Measurements from ENCODE around the gene PLA2R1.
"Not testable (repeated sequence)": the region's sequence is repeated elsewhere in the genome, so short reads cannot be mapped to it uniquely, and the experiment has no call there.

The PLA2R1 gene

GRCh38 chr2:159982842-159983785, 79.3 kb downstream of the PLA2R1 start:
- Histone ChIP-seq H3K4me3 (ENCODE audit: extremely low read depth, insufficient read depth, low read length, poor library complexity, severe bottlenecking) (no peak overlapping the region), H3K27ac (ENCODE audit: low read depth, low read length, severe bottlenecking) (no peak overlapping the region), H3K4me1 (ENCODE audit: control insufficient read depth, insufficient read depth, low read length, poor library complexity, severe bottlenecking) (peaks cover 19% of the 10 kb centered on the region), H3K36me3 (ENCODE audit: control insufficient read depth, insufficient read depth, low read length) (no peaks in the 10 kb centered on the region), H3K9me3 (ENCODE audit: control insufficient read depth, low read length) (peaks cover 3% of the 10 kb centered on the region)
- 79 to 80% methylated on average over 2 to 4 of the region's 7 CpGs for WGBS, 2 experiments (ENCODE audit: insufficient coverage in 2 of 2)

- Histone ChIP-seq H3K4me1 (ENCODE audit: control insufficient read depth, insufficient read depth, low read length, poor library complexity, severe bottlenecking) (peaks cover 19% of the 10 kb centered on the region), H3K27ac (ENCODE audit: low read depth, low read length, severe bottlenecking) (no peak overlapping the region), H3K36me3 (ENCODE audit: control insufficient read depth, insufficient read depth, low read length) (no peaks in the 10 kb centered on the region), H3K4me3 (ENCODE audit: extremely low read depth, insufficient read depth, low read length, poor library complexity, severe bottlenecking) (no peak overlapping the region), H3K9me3 (ENCODE audit: control insufficient read depth, low read length) (peaks cover 3% of the 10 kb centered on the region)
- WGBS, 2 experiments (ENCODE audit: insufficient coverage in 2 of 2), result 42 to 75% methylated on average over 2 of the region's 3 CpGs
Measured at GRCh38 chr2:159982270-159982669, 80.1 kb downstream of the PLA2R1 start.

- Histone ChIP-seq H3K9me3 (ENCODE audit: control insufficient read depth, low read length) (no peaks in the 10 kb centered on the region), H3K4me3 (ENCODE audit: extremely low read depth, insufficient read depth, low read length, poor library complexity, severe bottlenecking) (no peak overlapping the region), H3K36me3 (ENCODE audit: control insufficient read depth, insufficient read depth, low read length) (no peaks in the 10 kb centered on the region), H3K4me1 (ENCODE audit: control insufficient read depth, insufficient read depth, low read length, poor library complexity, severe bottlenecking) (no peaks in the 10 kb centered on the region), H3K27ac (ENCODE audit: low read depth, low read length, severe bottlenecking) (no peak overlapping the region)
- 100% methylated on average over 2 of the region's 5 CpGs; no CpG with 5 or more reads in 1 of the 2 experiments for WGBS, 2 experiments (ENCODE audit: insufficient coverage in 2 of 2)
Measured at GRCh38 chr2:159976527-159977160, 85.8 kb downstream of the PLA2R1 start.

- Histone ChIP-seq H3K4me3 (ENCODE audit: extremely low read depth, insufficient read depth, low read length, poor library complexity, severe bottlenecking) (no peak overlapping the region), H3K27ac (ENCODE audit: low read depth, low read length, severe bottlenecking) (no peak overlapping the region), H3K9me3 (ENCODE audit: control insufficient read depth, low read length) (no peaks in the 10 kb centered on the region), H3K4me1 (ENCODE audit: control insufficient read depth, insufficient read depth, low read length, poor library complexity, severe bottlenecking) (no peaks in the 10 kb centered on the region), H3K36me3 (ENCODE audit: control insufficient read depth, insufficient read depth, low read length) (no peaks in the 10 kb centered on the region)
- no CpG with 5 or more reads among the region's 1 CpG for WGBS, 2 experiments (ENCODE audit: insufficient coverage in 2 of 2)
Measured at GRCh38 chr2:159973325-159973724, 89.1 kb downstream of the PLA2R1 start.

DNA sequence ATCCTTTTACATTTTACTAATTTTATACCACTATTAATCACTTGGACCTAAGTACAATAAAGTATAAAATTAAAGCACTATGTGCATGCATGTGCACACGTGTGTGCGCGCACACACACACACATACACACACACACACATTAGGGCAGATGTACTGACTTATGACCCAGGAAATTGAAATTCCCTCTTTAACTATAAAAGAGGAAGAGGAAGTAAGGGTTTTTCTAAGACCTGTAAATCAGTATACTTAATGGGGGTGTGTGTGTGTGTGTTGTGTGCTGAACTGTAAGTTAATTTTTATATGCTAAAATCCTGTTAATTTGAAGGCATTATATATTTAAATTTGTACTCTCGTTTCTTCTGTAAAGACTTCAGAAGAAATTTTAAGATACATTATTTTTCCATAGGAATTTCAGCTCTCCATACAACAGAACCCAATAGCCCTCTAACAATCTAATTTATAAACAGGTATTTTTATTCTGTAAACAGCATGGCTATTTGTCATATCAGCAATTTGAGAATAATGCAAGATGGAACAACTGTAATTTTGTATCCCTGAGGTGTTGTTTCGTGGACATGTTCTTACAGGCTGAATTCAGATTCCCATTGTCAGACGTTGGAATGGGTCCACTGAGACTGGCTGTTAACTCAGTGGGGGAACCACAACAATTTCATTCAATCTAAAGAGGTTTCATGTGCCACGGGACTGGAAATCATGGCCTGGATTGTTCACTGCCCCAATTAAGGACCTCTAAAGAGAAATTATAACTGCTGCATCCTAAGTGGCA, 90.9 kb downstream of the PLA2R1 start:
- Histone ChIP-seq H3K9me3 (ENCODE audit: control insufficient read depth, low read length) (no peaks in the 10 kb centered on the region), H3K27ac (ENCODE audit: low read depth, low read length, severe bottlenecking) (no peak overlapping the region), H3K36me3 (ENCODE audit: control insufficient read depth, insufficient read depth, low read length) (no peaks in the 10 kb centered on the region), H3K4me3 (ENCODE audit: extremely low read depth, insufficient read depth, low read length, poor library complexity, severe bottlenecking) (no peak overlapping the region), H3K4me1 (ENCODE audit: control insufficient read depth, insufficient read depth, low read length, poor library complexity, severe bottlenecking) (no peaks in the 10 kb centered on the region)
- 69 to 83% methylated on average over 3 of the region's 7 CpGs for WGBS, 2 experiments (ENCODE audit: insufficient coverage in 2 of 2)

DNA sequence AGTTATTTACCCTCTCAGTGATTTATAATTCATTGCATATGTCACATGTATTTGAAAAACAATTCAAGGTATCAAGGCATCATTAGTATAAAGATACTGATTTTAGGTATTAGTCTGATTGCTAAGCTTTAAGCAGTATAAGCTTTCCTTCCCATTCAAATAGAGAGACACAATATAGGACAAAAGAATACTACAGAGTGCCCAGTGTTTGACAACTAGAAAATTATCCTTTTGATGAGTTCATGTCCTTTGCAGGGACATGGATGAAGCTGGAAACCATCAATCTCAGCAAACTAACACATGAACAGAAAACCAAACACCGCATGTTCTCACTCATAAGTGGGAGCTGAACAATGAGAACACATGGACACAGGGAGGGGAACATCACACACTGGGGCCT, 91.9 kb downstream of the PLA2R1 start:
- not testable (repeated sequence) for H3K9me3 ChIP-seq (ENCODE audit: control insufficient read depth, low read length); H3K27ac ChIP-seq (ENCODE audit: low read depth, low read length, severe bottlenecking); H3K4me1 ChIP-seq (ENCODE audit: control insufficient read depth, insufficient read depth, low read length, poor library complexity, severe bottlenecking); H3K36me3 ChIP-seq (ENCODE audit: control insufficient read depth, insufficient read depth, low read length); H3K4me3 ChIP-seq (ENCODE audit: extremely low read depth, insufficient read depth, low read length, poor library complexity, severe bottlenecking)
- WGBS, 2 experiments (ENCODE audit: insufficient coverage in 2 of 2), result no CpG with 5 or more reads among the region's 1 CpG

- Histone ChIP-seq H3K4me3 (ENCODE audit: extremely low read depth, insufficient read depth, low read length, poor library complexity, severe bottlenecking) (no peak overlapping the region), H3K4me1 (ENCODE audit: control insufficient read depth, insufficient read depth, low read length, poor library complexity, severe bottlenecking) (no peaks in the 10 kb centered on the region), H3K9me3 (ENCODE audit: control insufficient read depth, low read length) (no peaks in the 10 kb centered on the region), H3K36me3 (ENCODE audit: control insufficient read depth, insufficient read depth, low read length) (no peaks in the 10 kb centered on the region), H3K27ac (ENCODE audit: low read depth, low read length, severe bottlenecking) (no peak overlapping the region)
- 11% methylated on average over 2 of the region's 2 CpGs; no CpG with 5 or more reads in 1 of the 2 experiments for WGBS, 2 experiments (ENCODE audit: insufficient coverage in 2 of 2)
Measured at GRCh38 chr2:159968279-159968900, 94.0 kb downstream of the PLA2R1 start.

GRCh38 chr2:159963700-159964099, 98.7 kb downstream of the PLA2R1 start:
- Histone ChIP-seq H3K9me3 (ENCODE audit: control insufficient read depth, low read length) (no peaks in the 10 kb centered on the region), H3K27ac (ENCODE audit: low read depth, low read length, severe bottlenecking) (no peak overlapping the region), H3K36me3 (ENCODE audit: control insufficient read depth, insufficient read depth, low read length) (no peaks in the 10 kb centered on the region), H3K4me1 (ENCODE audit: control insufficient read depth, insufficient read depth, low read length, poor library complexity, severe bottlenecking) (peaks cover 9% of the 10 kb centered on the region), H3K4me3 (ENCODE audit: extremely low read depth, insufficient read depth, low read length, poor library complexity, severe bottlenecking) (no peak overlapping the region)
- WGBS, 2 experiments (ENCODE audit: insufficient coverage in 2 of 2), result 80 to 90% methylated on average over 2 to 3 of the region's 7 CpGs

DNA sequence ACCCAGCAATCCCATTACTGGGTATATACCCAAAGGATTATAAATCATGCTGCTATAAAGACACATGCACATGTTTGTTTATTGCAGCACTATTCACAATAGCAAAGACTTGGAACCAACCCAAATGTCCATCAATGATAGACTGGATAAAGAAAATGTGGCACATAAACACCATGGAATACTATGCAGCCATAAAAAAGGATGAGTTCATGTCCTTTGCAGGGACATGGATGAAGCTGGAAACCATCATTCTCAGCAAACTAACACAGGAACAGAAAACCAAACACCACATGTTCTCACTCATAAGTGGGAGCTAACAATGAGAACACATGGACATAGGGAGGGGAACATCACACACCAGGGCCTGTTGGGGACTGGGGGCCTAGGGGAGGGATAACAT, 99.9 kb downstream of the PLA2R1 start:
- H3K4me1 ChIP-seq (ENCODE audit: control insufficient read depth, insufficient read depth, low read length, poor library complexity, severe bottlenecking); H3K4me3 ChIP-seq (ENCODE audit: extremely low read depth, insufficient read depth, low read length, poor library complexity, severe bottlenecking): not testable (repeated sequence)

GRCh38 chr2:159961451-159961850, 101.0 kb downstream of the PLA2R1 start:
- Histone ChIP-seq H3K36me3 (ENCODE audit: control insufficient read depth, insufficient read depth, low read length) (no peaks in the 10 kb centered on the region), H3K9me3 (ENCODE audit: control insufficient read depth, low read length) (no peaks in the 10 kb centered on the region), H3K27ac (ENCODE audit: low read depth, low read length, severe bottlenecking) (no peak overlapping the region), H3K4me1 (ENCODE audit: control insufficient read depth, insufficient read depth, low read length, poor library complexity, severe bottlenecking) (peaks cover 9% of the 10 kb centered on the region), H3K4me3 (ENCODE audit: extremely low read depth, insufficient read depth, low read length, poor library complexity, severe bottlenecking) (no peak overlapping the region)
- 0 to 90% methylated on average over 1 to 2 of the region's 4 CpGs for WGBS, 2 experiments (ENCODE audit: insufficient coverage in 2 of 2)

More for the DNA sequence above, 99.9 kb downstream of the PLA2R1 start:
- H3K36me3 ChIP-seq (ENCODE audit: control insufficient read depth, insufficient read depth, low read length); H3K27ac ChIP-seq (ENCODE audit: low read depth, low read length, severe bottlenecking); H3K9me3 ChIP-seq (ENCODE audit: control insufficient read depth, low read length): not testable (repeated sequence)
